ENCODE data around the gene ACAP1.
"Not testable (repeated sequence)": the region's sequence is repeated elsewhere in the genome, so short reads cannot be mapped to it uniquely, and the experiment has no call there.

The ACAP1 gene

GRCh38 chr17:7329997-7330637, 6.2 kb upstream of the ACAP1 start:
- H3K4me3 ChIP-seq (replicated peaks; ENCODE audit: low read depth, low read length): peak overlapping the region; percentile 81
- peaks cover 8% of the 10 kb centered on the region for H3K36me3 ChIP-seq (ENCODE audit: control insufficient read depth, insufficient read depth, low read length)
- H3K27me3 ChIP-seq (replicated peaks; ENCODE audit: control insufficient read depth, insufficient read depth, low read length): no peaks in the 10 kb centered on the region
- DNase-seq (ENCODE audit: extremely low read depth, insufficient read length): peak; percentile 84
- no peak for TF ChIP-seq CTCF (IDR thresholded peaks at IDR 0.05; ENCODE audit: insufficient read depth, low read length, poor library complexity, severe bottlenecking)

- Histone ChIP-seq H3K4me3 (replicated peaks; ENCODE audit: low read depth, low read length) (peak overlapping the region; percentile 81), H3K27me3 (replicated peaks; ENCODE audit: control insufficient read depth, insufficient read depth, low read length) (no peaks in the 10 kb centered on the region), H3K36me3 (ENCODE audit: control insufficient read depth, insufficient read depth, low read length) (peaks cover 5% of the 10 kb centered on the region)
- no peak for DNase-seq (ENCODE audit: extremely low read depth, insufficient read length)
- TF ChIP-seq CTCF (IDR thresholded peaks at IDR 0.05; ENCODE audit: insufficient read depth, low read length, poor library complexity, severe bottlenecking): no peak
These were observed 5.7 kb upstream of the ACAP1 start for GRCh38 chr17:7330638-7331015.

- TF ChIP-seq CTCF (IDR thresholded peaks at IDR 0.05; ENCODE audit: insufficient read depth, low read length, poor library complexity, severe bottlenecking): no peak
- no peak for DNase-seq (ENCODE audit: extremely low read depth, insufficient read length)
- peak overlapping the region; percentile 22 for H3K4me3 ChIP-seq (replicated peaks; ENCODE audit: low read depth, low read length)
- no peaks in the 10 kb centered on the region for H3K36me3 ChIP-seq (ENCODE audit: control insufficient read depth, insufficient read depth, low read length)
- H3K27me3 ChIP-seq (replicated peaks; ENCODE audit: control insufficient read depth, insufficient read depth, low read length): no peaks in the 10 kb centered on the region
These were observed 4.2 kb upstream of the ACAP1 start for GRCh38 chr17:7332111-7332510.

- not testable (repeated sequence) for H3K27me3 ChIP-seq (replicated peaks; ENCODE audit: control insufficient read depth, insufficient read depth, low read length); H3K36me3 ChIP-seq (ENCODE audit: control insufficient read depth, insufficient read depth, low read length); DNase-seq (ENCODE audit: extremely low read depth, insufficient read length)
- H3K4me3 ChIP-seq (replicated peaks; ENCODE audit: low read depth, low read length): peak overlapping the region; percentile 22
These were observed 3.7 kb upstream of the ACAP1 start for GRCh38 chr17:7332600-7333069.

GRCh38 chr17:7334938-7335538, 1.3 kb upstream of the ACAP1 start:
- TF ChIP-seq CTCF (IDR thresholded peaks at IDR 0.05; ENCODE audit: insufficient read depth, low read length, poor library complexity, severe bottlenecking): no peak
- peaks cover 2% of the 10 kb centered on the region for H3K36me3 ChIP-seq (ENCODE audit: control insufficient read depth, insufficient read depth, low read length)
- H3K27me3 ChIP-seq (replicated peaks; ENCODE audit: control insufficient read depth, insufficient read depth, low read length): no peaks in the 10 kb centered on the region
- no peak overlapping the region for H3K4me3 ChIP-seq (replicated peaks; ENCODE audit: low read depth, low read length)
- no peak for DNase-seq (ENCODE audit: extremely low read depth, insufficient read length)

- not testable (repeated sequence) for H3K36me3 ChIP-seq (ENCODE audit: control insufficient read depth, insufficient read depth, low read length); DNase-seq (ENCODE audit: extremely low read depth, insufficient read length); H3K27me3 ChIP-seq (replicated peaks; ENCODE audit: control insufficient read depth, insufficient read depth, low read length)
- peak overlapping the region; percentile 95 for H3K4me3 ChIP-seq (replicated peaks; ENCODE audit: low read depth, low read length)
These were observed 564 bp upstream of the ACAP1 start for GRCh38 chr17:7335765-7336164.

GRCh38 chr17:7337600-7337999, 1.3 kb downstream of the ACAP1 start:
- DNase-seq (ENCODE audit: extremely low read depth, insufficient read length): not testable (repeated sequence)
- peak overlapping the region; percentile 95 for H3K4me3 ChIP-seq (replicated peaks; ENCODE audit: low read depth, low read length)

More at GRCh38 chr17:7337600-7337999, 1.3 kb downstream of the ACAP1 start:
- not testable (repeated sequence) for H3K27me3 ChIP-seq (replicated peaks; ENCODE audit: control insufficient read depth, insufficient read depth, low read length)
- peaks cover 11% of the 10 kb centered on the region for H3K36me3 ChIP-seq (ENCODE audit: control insufficient read depth, insufficient read depth, low read length)

All from GM06990 (cell line).